Stimulated activated CD8-positive, alpha-beta memory T cell treated with anti-CD3 and anti-CD28 coated beads, Interleukin-7, amount 100 ng/mL, for 48 hours (primary cell): ENCODE data around the gene ZDHHC24.

Experiments used
- DNase-seq, 2 donors: peaks; one replicate each; pipeline ENCODE4 v3.0.0-alpha.2; 2020; ENCODE audit warnings: low read depth in 1 of 2; ENCODE audit errors: extremely low read depth in 1 of 2

Gene ZDHHC24

GRCh38 chr11:66567787-66568123 is 21.9 kb upstream of the ZDHHC24 start:
- no peak for DNase-seq

GRCh38 chr11:66566221-66566620 is 20.4 kb upstream of the ZDHHC24 start:
- no peak for DNase-seq

GRCh38 chr11:66564984-66565383 is 19.1 kb upstream of the ZDHHC24 start:
- no peak for DNase-seq

GRCh38 chr11:66564538-66564937 is 18.7 kb upstream of the ZDHHC24 start:
- DNase-seq = no peak

GRCh38 chr11:66563832-66564231 is 18.0 kb upstream of the ZDHHC24 start:
- no peak for DNase-seq

- no peak for DNase-seq
Measured at GRCh38 chr11:66562907-66563583, 17.2 kb upstream of the ZDHHC24 start.

- no peak for DNase-seq
Measured at GRCh38 chr11:66562275-66562674, 16.4 kb upstream of the ZDHHC24 start.

GRCh38 chr11:66561975-66562248 is 16.1 kb upstream of the ZDHHC24 start:
- DNase-seq = no peak

GRCh38 chr11:66561178-66561974 is 15.5 kb upstream of the ZDHHC24 start:
- DNase-seq = no peak

- DNase-seq = no peak
Measured at GRCh38 chr11:66559866-66560676, 14.2 kb upstream of the ZDHHC24 start.

GRCh38 chr11:66559142-66559865 is 13.5 kb upstream of the ZDHHC24 start:
- DNase-seq = no peak

GRCh38 chr11:66557733-66558326 is 12.0 kb upstream of the ZDHHC24 start:
- DNase-seq = no peak

GRCh38 chr11:66556086-66556485 is 10.2 kb upstream of the ZDHHC24 start:
- DNase-seq = no peak

GRCh38 chr11:66555416-66555815 is 9.6 kb upstream of the ZDHHC24 start:
- DNase-seq = no peak

- no peak for DNase-seq
Measured at GRCh38 chr11:66554602-66555001, 8.8 kb upstream of the ZDHHC24 start.

GRCh38 chr11:66550887-66551286 is 5.0 kb upstream of the ZDHHC24 start:
- DNase-seq = no peak

- DNase-seq = no peak
Measured at GRCh38 chr11:66549696-66550095, 3.8 kb upstream of the ZDHHC24 start.

GRCh38 chr11:66548774-66549630 is 3.2 kb upstream of the ZDHHC24 start:
- DNase-seq = no peak

- no peak for DNase-seq
Measured at GRCh38 chr11:66548041-66548440, 2.2 kb upstream of the ZDHHC24 start.

- DNase-seq = no peak
Measured at GRCh38 chr11:66547662-66548009, 1.8 kb upstream of the ZDHHC24 start.
